Measurements from ENCODE around the gene ANXA8.
"Not testable (repeated sequence)": the region's sequence is repeated elsewhere in the genome, so short reads cannot be mapped to it uniquely, and the experiment has no call there.

ANXA8 gene

GRCh38 chr10:47462577-47463358 is 21.1 kb downstream of the ANXA8 start:
- DNase-seq: not testable (repeated sequence)

DNA sequence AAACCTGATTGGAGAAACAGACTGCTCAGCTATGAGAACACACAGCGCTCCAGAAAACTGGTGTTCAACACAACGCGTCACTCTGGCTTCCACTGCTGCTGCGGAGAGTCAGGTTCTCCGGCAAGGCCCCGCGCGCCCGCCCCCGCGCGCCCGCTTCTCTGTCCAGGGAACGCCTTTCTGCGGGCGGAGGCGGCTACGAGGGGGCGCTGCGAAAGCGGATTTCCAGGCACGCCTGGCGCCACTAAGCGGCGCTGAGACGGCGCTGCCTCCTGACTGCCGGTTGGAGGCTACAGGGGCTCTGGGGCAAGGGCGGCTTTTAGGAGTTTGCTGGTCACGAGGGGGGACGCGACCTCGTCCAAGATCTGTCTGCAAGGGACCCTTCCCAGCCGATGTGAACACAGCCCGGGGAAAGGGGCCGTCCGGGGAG is 22.6 kb downstream of the ANXA8 start:
- DNase-seq: not testable (repeated sequence)

- DNase-seq: no peak
These were observed 25.3 kb downstream of the ANXA8 start for GRCh38 chr10:47458466-47459154.

- no peak for DNase-seq
These were observed 26.1 kb downstream of the ANXA8 start for GRCh38 chr10:47457826-47458225.

- no peak for DNase-seq
These were observed 26.4 kb downstream of the ANXA8 start for GRCh38 chr10:47457528-47457820.

- no peak for DNase-seq
These were observed 27.0 kb downstream of the ANXA8 start for GRCh38 chr10:47456794-47457527.

GRCh38 chr10:47456079-47456785 is 27.7 kb downstream of the ANXA8 start:
- DNase-seq: no peak

DNA sequence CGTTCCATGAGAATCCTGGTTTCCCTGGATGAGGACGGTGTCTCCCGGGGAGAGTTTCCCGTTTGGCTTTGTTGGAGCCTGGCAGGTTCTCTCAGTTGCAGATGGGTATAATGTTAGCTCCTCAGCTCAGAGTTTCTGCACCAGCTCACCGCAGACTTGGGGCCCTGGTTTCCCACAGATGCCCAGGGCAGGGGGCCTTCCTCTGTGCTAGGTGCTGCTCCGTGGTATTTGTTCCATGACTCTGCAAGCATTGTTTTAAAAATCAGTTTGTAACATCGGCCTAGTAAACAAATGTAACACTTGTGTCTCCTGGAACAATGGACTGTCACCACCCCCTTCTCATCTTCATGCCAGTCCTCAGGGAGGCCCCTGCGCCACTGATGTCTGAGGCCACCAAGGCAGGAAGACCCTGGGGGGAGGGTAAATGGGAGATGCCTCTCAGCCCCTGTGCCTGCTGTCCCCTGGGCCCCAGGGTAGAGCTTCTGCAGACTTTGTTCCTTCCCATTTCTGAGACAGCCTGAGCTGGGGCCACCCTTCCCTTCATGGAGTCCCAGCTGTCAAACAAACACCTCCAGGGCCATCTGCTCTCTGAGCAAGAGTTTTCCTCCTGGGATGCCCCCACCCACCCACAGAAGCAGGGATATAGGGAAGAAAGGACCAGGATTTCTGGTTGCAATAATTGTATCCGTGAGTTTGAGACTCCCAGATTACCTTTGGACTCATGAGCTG is 28.4 kb downstream of the ANXA8 start:
- not testable (repeated sequence) for DNase-seq

DNA sequence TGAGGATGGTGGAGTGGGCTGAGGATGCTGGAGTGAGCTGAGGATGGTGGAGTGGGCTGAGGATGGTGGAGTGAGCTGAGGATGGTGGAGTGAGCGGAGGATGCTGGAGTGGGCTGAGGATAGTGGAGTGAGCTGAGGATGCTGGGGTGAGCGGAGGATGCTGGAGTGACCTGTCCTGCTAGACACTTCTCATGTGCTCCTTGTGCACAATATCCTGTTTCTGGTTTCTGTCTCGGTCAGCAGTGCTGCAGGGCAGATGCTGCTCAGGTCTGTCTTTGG is 29.2 kb downstream of the ANXA8 start:
- DNase-seq: no peak

DNA sequence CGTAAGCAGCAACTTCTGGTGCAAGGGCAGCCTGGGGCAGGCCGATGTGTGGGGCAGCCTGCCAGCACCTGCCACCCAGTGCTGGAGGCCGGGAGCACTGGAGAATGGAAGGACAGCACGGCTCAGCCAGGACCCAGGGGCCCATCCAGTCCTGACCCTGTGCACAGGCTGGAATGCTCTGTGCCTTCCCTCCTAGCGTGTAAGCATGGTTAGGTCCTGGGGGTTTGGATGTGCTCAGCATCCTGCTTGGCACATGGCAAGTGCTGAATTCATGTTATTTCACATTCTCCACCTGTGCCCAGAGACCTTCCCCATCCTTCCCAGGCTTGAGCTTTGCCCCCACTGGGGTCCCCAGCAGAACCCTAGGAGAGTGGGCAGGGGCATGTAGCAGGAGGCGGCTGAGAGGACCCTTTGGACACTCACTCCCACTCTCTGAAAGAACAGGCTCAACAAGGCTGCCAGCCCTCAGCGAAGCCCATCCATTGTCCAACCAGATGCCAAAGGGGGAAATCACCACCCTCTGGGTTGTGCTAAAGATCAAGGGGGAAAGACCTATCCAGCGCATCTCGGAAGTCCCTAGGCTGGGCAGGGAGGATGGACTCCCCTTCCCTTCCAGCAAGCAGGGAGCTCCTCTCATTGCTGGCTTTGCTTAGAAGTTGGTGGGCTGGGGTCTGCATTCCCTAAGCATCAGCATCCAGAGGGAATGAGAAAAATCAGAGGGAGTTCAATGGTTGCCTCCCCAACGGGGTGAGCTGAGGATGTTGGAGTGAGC is 29.7 kb downstream of the ANXA8 start:
- DNase-seq: no peak

GRCh38 chr10:47453141-47454007 is 30.5 kb downstream of the ANXA8 start:
- no peak for DNase-seq

- no peak for DNase-seq
These were observed 31.3 kb downstream of the ANXA8 start for GRCh38 chr10:47452495-47453140.

DNA sequence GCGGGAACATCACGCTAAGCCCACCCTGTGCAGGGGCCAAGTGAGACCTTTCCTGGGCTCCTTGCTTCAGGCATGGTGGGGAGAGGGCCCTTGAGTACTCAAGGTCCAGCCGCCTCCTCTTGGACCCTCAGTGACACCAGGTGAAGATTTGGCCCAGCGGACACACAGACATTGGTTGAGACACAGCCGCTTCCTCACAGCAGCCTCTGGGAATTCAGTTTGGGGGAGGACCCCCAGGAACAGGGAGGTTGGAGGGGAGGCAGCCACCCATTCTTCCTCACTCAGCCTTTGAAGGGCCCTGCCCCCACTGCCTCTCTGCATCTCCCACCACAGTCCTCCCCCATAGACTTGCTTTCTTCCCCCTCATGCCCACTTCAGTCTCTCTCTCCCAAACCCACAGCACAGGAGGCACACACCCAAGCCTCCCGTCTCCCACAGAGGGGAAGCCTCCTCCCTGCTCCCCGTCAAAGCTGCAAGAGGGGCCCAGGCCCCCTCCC is 31.9 kb downstream of the ANXA8 start:
- DNase-seq: no peak

GRCh38 chr10:47451273-47451997 is 32.5 kb downstream of the ANXA8 start:
- no peak for DNase-seq

DNA sequence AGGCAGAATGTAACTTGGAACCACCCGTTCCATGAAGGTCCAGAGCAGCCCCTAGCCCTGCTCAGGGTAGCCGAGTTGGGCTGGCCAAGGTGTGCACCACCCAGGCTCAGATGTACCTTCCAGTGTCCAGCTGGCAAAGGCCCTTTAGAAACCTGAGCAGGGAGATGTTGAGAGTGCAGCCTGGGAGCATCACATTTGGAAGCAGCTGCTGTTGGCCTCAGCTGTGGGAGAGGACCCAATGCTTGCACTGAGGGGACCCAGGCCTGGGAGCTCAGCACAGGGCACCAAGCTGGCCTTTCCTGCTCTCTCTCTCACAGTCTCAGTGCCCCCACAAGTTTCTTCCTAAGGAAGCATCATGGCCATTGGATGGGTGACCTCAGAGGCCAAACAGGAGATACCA is 33.5 kb downstream of the ANXA8 start:
- no peak for DNase-seq

- DNase-seq: no peak
These were observed 33.9 kb downstream of the ANXA8 start for GRCh38 chr10:47449979-47450378.

- no peak for DNase-seq
These were observed 34.6 kb downstream of the ANXA8 start for GRCh38 chr10:47449102-47449978.

DNA sequence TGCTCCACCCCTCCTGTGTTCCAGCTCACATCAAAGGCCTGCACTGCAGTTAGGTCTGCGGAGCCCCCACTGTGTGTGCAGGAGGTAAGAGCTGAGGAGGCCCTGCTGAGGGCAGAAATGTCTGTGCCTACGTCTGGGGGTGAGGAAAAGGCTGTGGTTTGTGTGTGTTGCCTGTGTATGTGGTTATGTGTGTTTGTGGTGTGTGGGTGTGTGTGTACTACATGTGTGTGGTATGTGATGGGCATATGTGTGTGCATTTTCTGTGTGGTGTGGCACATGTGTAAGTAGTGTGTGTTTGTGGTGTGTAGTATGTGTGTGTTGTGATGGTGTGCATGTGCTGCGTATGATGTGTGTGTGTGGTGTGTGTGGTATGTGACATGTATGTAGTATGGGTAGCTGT is 36.2 kb downstream of the ANXA8 start:
- no peak for DNase-seq

GRCh38 chr10:47447209-47447608 is 36.7 kb downstream of the ANXA8 start:
- no peak for DNase-seq
